KBM-7 (cell line): Measurements from ENCODE around the gene TEKTIP1.
"Not testable (repeated sequence)": the region's sequence is repeated elsewhere in the genome, so short reads cannot be mapped to it uniquely, and the experiment has no call there.

Experiments
- DNase-seq: peaks from one replicate; pipeline ENCODE4 v3.0.0-alpha.2; 2015
- in situ Hi-C: fragments of 300-500 bp; cut with MboI; formaldehyde crosslinking; loops from 2 replicates; pipeline ENCODE4 v1.14.3; 2020; ENCODE audit warnings: low sequenced_read_pairs, low pct_unique_long_range_greater_than_20kb, mixed read lengths

TEKTIP1 gene

GRCh38 chr19:3506384-3507340, 32.3 kb upstream of the TEKTIP1 start:
- no peak for DNase-seq
- in situ Hi-C loops: no loop called here

DNA sequence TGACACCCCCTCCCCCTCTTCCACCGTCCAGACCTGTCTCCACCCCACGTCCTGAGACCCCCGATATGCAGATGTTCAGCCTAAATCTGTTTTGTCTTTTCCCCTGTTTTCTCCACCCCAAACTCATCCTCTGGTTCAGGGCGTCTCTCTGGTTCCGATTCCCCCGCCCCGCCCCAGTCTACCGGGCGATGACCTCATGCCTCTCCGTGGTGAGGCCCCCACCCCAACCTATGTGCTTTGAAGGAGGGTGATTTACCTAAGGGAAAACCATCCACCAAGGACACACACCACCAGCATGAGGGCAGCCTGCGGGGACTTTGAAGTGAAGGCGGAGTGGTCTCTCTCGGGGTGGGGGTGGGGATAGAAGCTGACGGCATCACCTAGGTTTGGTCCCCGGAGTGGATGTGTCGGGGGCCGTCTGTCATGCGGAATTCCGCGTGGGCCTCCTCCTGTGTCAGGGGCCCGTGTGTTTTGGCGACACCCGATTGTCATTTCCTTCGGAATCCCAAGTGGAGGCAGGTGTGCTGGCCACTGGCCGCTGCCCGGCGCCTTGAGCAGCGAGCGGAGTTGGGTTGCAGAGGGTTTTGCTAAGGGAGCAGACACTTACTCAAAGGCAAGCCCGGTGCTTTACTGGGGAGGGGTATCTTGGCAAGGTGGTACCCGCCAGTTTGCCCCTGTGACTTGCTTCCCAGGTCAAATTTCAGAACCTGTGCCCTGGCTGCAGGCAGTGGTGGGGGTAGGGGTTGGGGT, 31.4 kb upstream of the TEKTIP1 start:
- no peak for DNase-seq
- in situ Hi-C loops: no loop called here

- DNase-seq, in situ Hi-C loops: not testable (repeated sequence)
Measured at GRCh38 chr19:3508121-3508661, 30.8 kb upstream of the TEKTIP1 start.

DNA sequence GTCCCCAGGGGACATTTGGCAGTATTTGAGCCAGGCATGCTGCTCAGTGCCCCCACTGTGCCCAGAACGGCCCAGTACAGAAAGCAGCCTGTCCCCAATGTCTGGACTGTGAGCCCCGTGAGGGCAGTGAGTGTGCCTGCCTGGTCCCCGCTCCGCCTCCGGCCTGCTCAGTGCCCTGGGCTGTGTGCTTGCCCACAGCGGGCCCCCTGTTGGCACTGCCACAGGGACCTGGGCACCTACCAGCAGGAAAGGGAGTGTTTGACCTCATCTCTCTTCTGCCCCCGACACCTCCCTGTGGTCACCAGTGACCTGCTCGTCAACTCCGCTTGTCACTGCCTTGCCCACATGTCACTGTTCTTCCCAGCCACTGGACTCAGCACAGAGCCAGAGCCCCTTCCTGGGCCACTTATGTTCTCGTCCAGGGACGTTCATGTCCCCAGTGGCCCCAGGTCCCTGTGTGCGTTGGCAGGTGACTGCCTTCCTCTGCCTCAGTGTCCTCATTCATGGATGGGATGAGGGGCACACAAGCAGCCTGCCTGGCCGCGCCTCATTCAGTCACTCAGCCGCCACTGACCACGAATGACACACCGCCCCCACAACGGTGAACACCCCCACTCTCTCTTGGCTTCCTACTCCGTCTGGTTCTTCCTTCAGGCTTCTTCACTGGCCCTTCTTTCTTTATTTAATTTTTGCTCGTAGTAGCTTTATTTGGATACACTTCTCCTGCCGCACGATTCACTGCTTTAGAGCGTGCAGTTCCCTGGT, 30.0 kb upstream of the TEKTIP1 start:
- DNase-seq: no peak

GRCh38 chr19:3509566-3509989, 29.4 kb upstream of the TEKTIP1 start:
- in situ Hi-C loops: no loop called here
- DNase-seq: no peak

More for the DNA sequence above, 30.0 kb upstream of the TEKTIP1 start:
- in situ Hi-C loops: no loop called here

DNA sequence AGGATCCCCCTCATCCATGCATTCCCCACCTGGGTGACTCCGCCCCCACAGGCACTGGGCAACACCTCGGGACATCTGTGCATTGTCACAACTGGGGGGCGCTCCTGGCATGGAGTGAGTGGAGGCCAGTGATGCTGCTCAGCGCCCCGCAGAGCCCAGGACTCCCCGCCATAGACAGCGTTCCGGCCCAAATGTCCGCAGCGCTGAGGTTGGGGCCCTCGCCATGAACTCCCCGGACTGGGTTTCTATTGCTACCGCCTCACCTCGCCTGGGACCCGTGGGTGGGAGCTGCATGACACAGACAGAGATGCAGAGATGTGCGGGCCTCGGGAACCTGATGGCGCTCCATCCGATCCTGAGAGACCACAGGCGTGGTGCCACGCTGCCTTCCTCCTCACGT, 28.2 kb upstream of the TEKTIP1 start:
- DNase-seq: no peak
- in situ Hi-C loops: no loop called here

GRCh38 chr19:3511506-3512251, 27.3 kb upstream of the TEKTIP1 start:
- DNase-seq: no peak
- in situ Hi-C loops: no loop called here

GRCh38 chr19:3512562-3513228, 26.3 kb upstream of the TEKTIP1 start:
- in situ Hi-C loops: no loop called here
- no peak for DNase-seq

DNA sequence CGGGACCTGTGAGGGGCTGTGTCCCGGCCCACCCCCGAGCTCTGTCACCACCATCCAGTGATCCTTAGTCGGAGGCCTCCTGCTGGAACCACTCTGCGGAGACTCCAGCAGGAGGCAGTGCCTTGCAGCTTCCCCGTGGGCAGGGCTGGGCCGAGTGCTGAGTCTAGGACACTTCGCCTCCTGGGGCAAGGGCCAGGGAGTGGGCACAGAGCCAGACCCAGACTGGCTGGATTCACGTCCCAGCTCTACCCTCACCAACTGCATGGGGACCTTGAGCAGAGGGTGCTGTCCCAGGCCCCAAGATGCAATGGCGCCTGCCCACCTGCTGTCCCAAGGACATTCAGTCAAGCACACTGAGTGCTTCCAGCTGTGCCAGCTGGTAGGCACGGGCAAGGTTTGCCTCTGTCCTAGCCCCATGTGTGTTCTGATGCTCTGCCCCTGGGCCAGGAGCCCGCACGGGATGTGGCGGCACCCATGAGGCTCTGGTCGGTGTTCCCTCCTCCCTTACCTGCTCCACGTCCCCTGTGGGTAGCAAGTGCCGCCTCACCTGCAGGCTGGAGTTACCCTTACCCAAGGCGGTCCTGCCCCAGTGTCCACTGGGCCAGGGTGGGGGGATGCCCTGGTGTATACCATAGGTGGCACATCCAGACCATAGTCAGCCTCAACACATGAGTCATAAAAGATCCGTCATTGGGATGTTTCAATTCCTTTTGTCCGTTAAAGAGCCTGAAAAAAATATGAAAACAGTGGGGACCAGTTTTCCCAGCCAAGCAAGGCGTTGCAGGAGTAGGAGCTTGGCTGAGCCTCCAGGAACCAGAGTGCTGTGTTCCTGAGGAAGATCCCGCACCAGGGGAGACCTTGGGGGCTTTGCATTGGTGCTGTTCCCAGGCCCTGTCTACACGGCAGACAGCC, 25.5 kb upstream of the TEKTIP1 start:
- in situ Hi-C loops: no loop called here

DNA sequence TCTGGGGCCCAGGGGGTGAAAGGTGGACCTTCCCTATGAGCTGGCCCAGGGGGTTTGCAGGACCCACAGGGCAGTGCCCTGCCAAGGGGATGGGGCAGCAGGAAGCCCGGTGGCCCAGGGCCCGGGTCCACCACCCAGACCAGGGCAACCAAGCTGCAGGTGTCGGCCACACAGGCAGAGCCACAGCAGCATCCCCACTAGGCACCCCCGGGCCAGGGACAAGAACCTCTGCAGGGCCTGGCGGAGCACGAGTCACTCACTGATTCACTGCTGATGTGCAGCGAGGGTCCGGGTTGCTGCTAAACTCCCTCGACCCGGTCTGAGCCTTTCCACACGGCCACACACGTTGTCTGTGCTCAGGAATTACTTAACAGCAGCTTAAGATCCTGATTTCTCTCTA, 24.0 kb upstream of the TEKTIP1 start:
- DNase-seq: no peak
- in situ Hi-C loops: no loop called here

More for the DNA sequence above, 25.5 kb upstream of the TEKTIP1 start:
- DNase-seq: no peak

DNA sequence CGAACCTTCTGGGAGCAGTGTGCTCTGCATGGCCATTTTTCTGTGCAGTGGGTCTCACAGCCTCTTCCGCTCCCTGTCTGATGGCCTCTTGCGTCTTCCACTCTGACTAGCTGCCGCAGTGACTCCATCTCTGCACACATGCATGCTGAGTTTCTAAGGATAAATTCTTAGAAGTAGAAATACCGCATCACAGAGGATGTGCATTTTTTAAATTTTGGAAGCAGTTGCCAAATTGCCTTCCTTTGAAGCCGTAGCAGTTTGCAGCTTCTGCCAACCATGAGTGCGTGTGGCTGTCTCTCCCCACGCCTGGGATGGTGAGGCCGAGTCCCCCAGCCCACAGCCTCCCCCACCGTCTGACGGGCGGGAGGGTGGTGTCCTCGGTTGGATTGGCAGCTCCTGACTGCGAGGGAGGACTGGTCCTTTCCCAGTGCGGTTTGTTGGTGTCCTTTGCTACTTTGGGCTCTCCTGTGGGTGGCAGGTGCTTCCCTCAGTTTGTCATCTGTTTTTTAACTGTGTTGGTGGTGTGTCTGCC, 23.0 kb upstream of the TEKTIP1 start:
- no peak for DNase-seq
- in situ Hi-C loops: no loop called here

DNA sequence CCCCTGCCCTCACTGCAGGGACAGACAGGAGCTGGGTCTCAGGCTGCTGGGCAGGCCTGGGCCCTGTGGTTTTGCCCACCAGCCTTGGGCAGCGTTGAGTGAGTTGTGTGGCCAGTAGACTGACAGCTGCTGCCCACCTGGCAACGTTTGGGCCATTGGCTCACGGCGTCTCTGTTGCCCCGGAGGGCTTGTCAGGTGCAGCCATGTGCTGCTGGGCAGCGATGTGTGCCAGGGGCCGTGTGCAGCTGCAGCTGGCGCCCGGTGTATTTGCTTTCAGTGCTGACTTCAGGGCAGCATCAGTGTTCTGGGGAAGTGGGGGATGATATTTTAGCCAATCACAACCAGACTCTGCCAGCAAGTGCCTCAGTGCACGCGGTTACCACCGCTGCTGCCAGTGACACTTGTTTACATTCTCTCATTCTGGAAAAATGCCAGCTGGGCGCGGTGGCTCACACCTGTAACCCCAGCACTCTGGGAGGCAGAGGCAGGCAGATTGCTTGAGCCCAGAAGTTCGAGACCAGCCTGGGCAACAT, 22.2 kb upstream of the TEKTIP1 start:
- in situ Hi-C loops: no loop called here
- no peak for DNase-seq

GRCh38 chr19:3517638-3518037, 21.3 kb upstream of the TEKTIP1 start:
- in situ Hi-C loops: no loop called here
- DNase-seq: no peak

- in situ Hi-C loops: no loop called here
- no peak for DNase-seq
Measured at GRCh38 chr19:3518255-3518654, 20.7 kb upstream of the TEKTIP1 start.

DNA sequence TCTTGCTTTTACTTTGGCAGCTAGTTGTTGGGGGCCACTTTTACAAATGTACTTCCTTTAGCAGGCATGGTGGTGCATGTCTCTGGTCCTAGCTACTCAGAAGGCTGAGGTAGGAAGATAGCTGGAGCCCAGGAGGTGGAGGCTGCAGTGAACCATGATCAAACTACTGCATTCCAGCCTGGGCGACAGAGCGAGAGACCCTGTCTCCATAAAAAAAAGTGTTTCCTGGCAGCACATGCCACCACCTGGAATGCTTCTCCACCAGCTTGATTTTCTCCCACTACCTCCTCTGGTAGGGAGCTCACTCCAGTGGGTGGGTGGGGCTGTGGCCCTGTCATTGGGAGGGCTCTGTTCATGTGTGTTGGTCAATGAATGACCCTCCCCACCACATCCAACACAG, 20.3 kb upstream of the TEKTIP1 start:
- in situ Hi-C loops: no loop called here
- DNase-seq: no peak

- DNase-seq: no peak
- in situ Hi-C loops: no loop called here
Measured at GRCh38 chr19:3519126-3519525, 19.8 kb upstream of the TEKTIP1 start.
